ENCODE data around the gene CCDC13.

The CCDC13 gene

GRCh38 chr3:42745776-42746454 is 27.1 kb downstream of the CCDC13 start:
- Histone ChIP-seq H3K27ac (ENCODE audit: low read depth in 2 of 2, low read length in 2 of 2) (peak overlapping the region; percentile 2 to 67), H3K9ac (ENCODE audit: low read depth in 1 of 2, low read length in 2 of 2) (no peak overlapping the region)

GRCh38 chr3:42745291-42745745 is 27.7 kb downstream of the CCDC13 start:
- no peak overlapping the region for H3K9ac ChIP-seq (ENCODE audit: low read depth in 1 of 2, low read length in 2 of 2)
- peaks cover 8 to 9% of the 10 kb centered on the region in 2 donors for H3K4me1 ChIP-seq (ENCODE audit: control insufficient read depth in 2 of 2, insufficient read depth in 2 of 2, low read length in 2 of 2)
- H3K36me3 ChIP-seq (ENCODE audit: control insufficient read depth in 2 of 2, insufficient read depth in 2 of 2, low read length in 2 of 2), result no peaks in the 10 kb centered on the region
- no peaks in the 10 kb centered on the region for H3K9me3 ChIP-seq (ENCODE audit: control insufficient read depth in 2 of 2, low read length in 2 of 2)
- peak overlapping the region in 1 of 2 donors; percentile 13 for H3K27ac ChIP-seq (ENCODE audit: low read depth in 2 of 2, low read length in 2 of 2)
- H3K4me3 ChIP-seq (ENCODE audit: low read length in 2 of 2), result no peak overlapping the region
- H3K27me3 ChIP-seq (ENCODE audit: control insufficient read depth in 2 of 2, insufficient read depth in 2 of 2, low read length in 2 of 2), result no peaks in the 10 kb centered on the region

More at GRCh38 chr3:42745776-42746454, 27.1 kb downstream of the CCDC13 start:
- H3K9me3 ChIP-seq (ENCODE audit: control insufficient read depth in 2 of 2, low read length in 2 of 2), result no peaks in the 10 kb centered on the region
- H3K4me3 ChIP-seq (ENCODE audit: low read length in 2 of 2), result no peak overlapping the region
- peaks cover 8 to 9% of the 10 kb centered on the region in 2 donors for H3K4me1 ChIP-seq (ENCODE audit: control insufficient read depth in 2 of 2, insufficient read depth in 2 of 2, low read length in 2 of 2)
- no peaks in the 10 kb centered on the region for H3K27me3 ChIP-seq (ENCODE audit: control insufficient read depth in 2 of 2, insufficient read depth in 2 of 2, low read length in 2 of 2)
- no peaks in the 10 kb centered on the region for H3K36me3 ChIP-seq (ENCODE audit: control insufficient read depth in 2 of 2, insufficient read depth in 2 of 2, low read length in 2 of 2)

- Histone ChIP-seq H3K36me3 (ENCODE audit: control insufficient read depth in 2 of 2, insufficient read depth in 2 of 2, low read length in 2 of 2) (no peaks in the 10 kb centered on the region), H3K27ac (ENCODE audit: low read depth in 2 of 2, low read length in 2 of 2) (no peak overlapping the region), H3K9me3 (ENCODE audit: control insufficient read depth in 2 of 2, low read length in 2 of 2) (no peaks in the 10 kb centered on the region), H3K27me3 (ENCODE audit: control insufficient read depth in 2 of 2, insufficient read depth in 2 of 2, low read length in 2 of 2) (no peaks in the 10 kb centered on the region), H3K9ac (ENCODE audit: low read depth in 1 of 2, low read length in 2 of 2) (no peak overlapping the region), H3K4me1 (ENCODE audit: control insufficient read depth in 2 of 2, insufficient read depth in 2 of 2, low read length in 2 of 2) (peaks cover 8 to 9% of the 10 kb centered on the region in 2 donors), H3K4me3 (ENCODE audit: low read length in 2 of 2) (no peak overlapping the region)
Measured at GRCh38 chr3:42743204-42743995, 29.7 kb downstream of the CCDC13 start.

- Histone ChIP-seq H3K4me1 (ENCODE audit: control insufficient read depth in 2 of 2, insufficient read depth in 2 of 2, low read length in 2 of 2) (peaks cover 8 to 9% of the 10 kb centered on the region in 2 donors), H3K27me3 (ENCODE audit: control insufficient read depth in 2 of 2, insufficient read depth in 2 of 2, low read length in 2 of 2) (no peaks in the 10 kb centered on the region), H3K36me3 (ENCODE audit: control insufficient read depth in 2 of 2, insufficient read depth in 2 of 2, low read length in 2 of 2) (no peaks in the 10 kb centered on the region), H3K9me3 (ENCODE audit: control insufficient read depth in 2 of 2, low read length in 2 of 2) (no peaks in the 10 kb centered on the region), H3K4me3 (ENCODE audit: low read length in 2 of 2) (no peak overlapping the region), H3K9ac (ENCODE audit: low read depth in 1 of 2, low read length in 2 of 2) (no peak overlapping the region), H3K27ac (ENCODE audit: low read depth in 2 of 2, low read length in 2 of 2) (no peak overlapping the region)
Measured at GRCh38 chr3:42742688-42743087, 30.4 kb downstream of the CCDC13 start.

GRCh38 chr3:42742259-42742658 is 30.8 kb downstream of the CCDC13 start:
- H3K27ac ChIP-seq (ENCODE audit: low read depth in 2 of 2, low read length in 2 of 2), result no peak overlapping the region
- H3K9ac ChIP-seq (ENCODE audit: low read depth in 1 of 2, low read length in 2 of 2), result no peak overlapping the region
- no peaks in the 10 kb centered on the region for H3K9me3 ChIP-seq (ENCODE audit: control insufficient read depth in 2 of 2, low read length in 2 of 2)
- H3K4me1 ChIP-seq (ENCODE audit: control insufficient read depth in 2 of 2, insufficient read depth in 2 of 2, low read length in 2 of 2), result peaks cover 8 to 9% of the 10 kb centered on the region in 2 donors
- no peak overlapping the region for H3K4me3 ChIP-seq (ENCODE audit: low read length in 2 of 2)
- no peaks in the 10 kb centered on the region for H3K27me3 ChIP-seq (ENCODE audit: control insufficient read depth in 2 of 2, insufficient read depth in 2 of 2, low read length in 2 of 2)
- H3K36me3 ChIP-seq (ENCODE audit: control insufficient read depth in 2 of 2, insufficient read depth in 2 of 2, low read length in 2 of 2), result no peaks in the 10 kb centered on the region

GRCh38 chr3:42741796-42742195 is 31.3 kb downstream of the CCDC13 start:
- H3K9me3 ChIP-seq (ENCODE audit: control insufficient read depth in 2 of 2, low read length in 2 of 2), result no peaks in the 10 kb centered on the region
- peaks cover 6 to 9% of the 10 kb centered on the region in 2 donors for H3K4me1 ChIP-seq (ENCODE audit: control insufficient read depth in 2 of 2, insufficient read depth in 2 of 2, low read length in 2 of 2)
- no peak overlapping the region for H3K27ac ChIP-seq (ENCODE audit: low read depth in 2 of 2, low read length in 2 of 2)
- H3K4me3 ChIP-seq (ENCODE audit: low read length in 2 of 2), result no peak overlapping the region
- H3K9ac ChIP-seq (ENCODE audit: low read depth in 1 of 2, low read length in 2 of 2), result no peak overlapping the region
- no peaks in the 10 kb centered on the region for H3K27me3 ChIP-seq (ENCODE audit: control insufficient read depth in 2 of 2, insufficient read depth in 2 of 2, low read length in 2 of 2)
- H3K36me3 ChIP-seq (ENCODE audit: control insufficient read depth in 2 of 2, insufficient read depth in 2 of 2, low read length in 2 of 2), result no peaks in the 10 kb centered on the region

- Histone ChIP-seq H3K27ac (ENCODE audit: low read depth in 2 of 2, low read length in 2 of 2) (no peak overlapping the region), H3K9ac (ENCODE audit: low read depth in 1 of 2, low read length in 2 of 2) (no peak overlapping the region), H3K36me3 (ENCODE audit: control insufficient read depth in 2 of 2, insufficient read depth in 2 of 2, low read length in 2 of 2) (no peaks in the 10 kb centered on the region), H3K4me1 (ENCODE audit: control insufficient read depth in 2 of 2, insufficient read depth in 2 of 2, low read length in 2 of 2) (no peaks in the 10 kb centered on the region), H3K27me3 (ENCODE audit: control insufficient read depth in 2 of 2, insufficient read depth in 2 of 2, low read length in 2 of 2) (no peaks in the 10 kb centered on the region), H3K4me3 (ENCODE audit: low read length in 2 of 2) (no peak overlapping the region), H3K9me3 (ENCODE audit: control insufficient read depth in 2 of 2, low read length in 2 of 2) (no peaks in the 10 kb centered on the region)
Measured at GRCh38 chr3:42739401-42740158, 33.5 kb downstream of the CCDC13 start.

- Histone ChIP-seq H3K4me3 (ENCODE audit: low read length in 2 of 2) (no peak overlapping the region), H3K9me3 (ENCODE audit: control insufficient read depth in 2 of 2, low read length in 2 of 2) (no peaks in the 10 kb centered on the region), H3K27ac (ENCODE audit: low read depth in 2 of 2, low read length in 2 of 2) (no peak overlapping the region), H3K27me3 (ENCODE audit: control insufficient read depth in 2 of 2, insufficient read depth in 2 of 2, low read length in 2 of 2) (no peaks in the 10 kb centered on the region), H3K4me1 (ENCODE audit: control insufficient read depth in 2 of 2, insufficient read depth in 2 of 2, low read length in 2 of 2) (no peaks in the 10 kb centered on the region), H3K36me3 (ENCODE audit: control insufficient read depth in 2 of 2, insufficient read depth in 2 of 2, low read length in 2 of 2) (no peaks in the 10 kb centered on the region), H3K9ac (ENCODE audit: low read depth in 1 of 2, low read length in 2 of 2) (no peak overlapping the region)
Measured at GRCh38 chr3:42736531-42736930, 36.5 kb downstream of the CCDC13 start.

- H3K27ac ChIP-seq (ENCODE audit: low read depth in 2 of 2, low read length in 2 of 2), result no peak overlapping the region
- no peak overlapping the region for H3K9ac ChIP-seq (ENCODE audit: low read depth in 1 of 2, low read length in 2 of 2)
- H3K4me3 ChIP-seq (ENCODE audit: low read length in 2 of 2), result no peak overlapping the region
- no peaks in the 10 kb centered on the region for H3K36me3 ChIP-seq (ENCODE audit: control insufficient read depth in 2 of 2, insufficient read depth in 2 of 2, low read length in 2 of 2)
- no peaks in the 10 kb centered on the region for H3K4me1 ChIP-seq (ENCODE audit: control insufficient read depth in 2 of 2, insufficient read depth in 2 of 2, low read length in 2 of 2)
- H3K27me3 ChIP-seq (ENCODE audit: control insufficient read depth in 2 of 2, insufficient read depth in 2 of 2, low read length in 2 of 2), result no peaks in the 10 kb centered on the region
- H3K9me3 ChIP-seq (ENCODE audit: control insufficient read depth in 2 of 2, low read length in 2 of 2), result no peaks in the 10 kb centered on the region
Measured at GRCh38 chr3:42736081-42736480, 37.0 kb downstream of the CCDC13 start.

GRCh38 chr3:42735615-42736014 is 37.4 kb downstream of the CCDC13 start:
- Histone ChIP-seq H3K27ac (ENCODE audit: low read depth in 2 of 2, low read length in 2 of 2) (no peak overlapping the region), H3K36me3 (ENCODE audit: control insufficient read depth in 2 of 2, insufficient read depth in 2 of 2, low read length in 2 of 2) (no peaks in the 10 kb centered on the region), H3K27me3 (ENCODE audit: control insufficient read depth in 2 of 2, insufficient read depth in 2 of 2, low read length in 2 of 2) (no peaks in the 10 kb centered on the region), H3K4me1 (ENCODE audit: control insufficient read depth in 2 of 2, insufficient read depth in 2 of 2, low read length in 2 of 2) (no peaks in the 10 kb centered on the region), H3K4me3 (ENCODE audit: low read length in 2 of 2) (no peak overlapping the region), H3K9me3 (ENCODE audit: control insufficient read depth in 2 of 2, low read length in 2 of 2) (no peaks in the 10 kb centered on the region), H3K9ac (ENCODE audit: low read depth in 1 of 2, low read length in 2 of 2) (no peak overlapping the region)
